Keratinocyte (primary cell): Measurements from ENCODE around the gene CD46. TPM values are rescaled to one million over a fixed set of nuclear protein-coding genes. Genes with fewer than 3 reads are reported as not detected.

Experiments used
- DNase-seq: peaks from one replicate; pipeline ENCODE4 v3.0.0-alpha.2; 2011; ENCODE audit warnings: low read depth, missing footprints, low spot score
- FAIRE-seq: peaks from 2 replicates; lab custom pipeline; 2011; peaks lifted over from hg19 to GRCh38; lab: Jason Lieb, UNC
- H2AFZ ChIP-seq: 2 replicates; pipeline ENCODE4 v1.6.0; 2012; ENCODE audit warnings: low read length, control low read depth, inconsistent platforms; ENCODE audit not compliant: control insufficient read depth
- H3K27ac ChIP-seq: 2 replicates; pipeline ENCODE4 v1.5.1; 2011; ENCODE audit warnings: low read length; ENCODE audit not compliant: control insufficient read depth, insufficient read depth
- H3K27me3 ChIP-seq: 3 replicates; pipeline ENCODE4 v1.6.0; 2011; ENCODE audit warnings: low read length; ENCODE audit not compliant: control insufficient read depth, insufficient read depth; ENCODE audit errors: extremely low read depth
- H3K36me3 ChIP-seq, 2 experiments: 2 replicates in 1 of 2; 3 replicates in 1 of 2; pipeline ENCODE4 v1.5.1; 2011; ENCODE audit warnings: low read length in 2 of 2, mild to moderate bottlenecking in 1 of 2; ENCODE audit not compliant: control insufficient read depth in 2 of 2, insufficient read depth in 2 of 2; ENCODE audit errors: extremely low read depth in 1 of 2
- H3K4me1 ChIP-seq: 3 replicates; pipeline ENCODE4 v1.5.1; 2011; ENCODE audit warnings: low read length; ENCODE audit not compliant: control insufficient read depth, insufficient read depth; ENCODE audit errors: extremely low read depth
- H3K4me2 ChIP-seq: 3 replicates; pipeline ENCODE4 v1.6.0; 2011; ENCODE audit warnings: low read depth, low read length; ENCODE audit not compliant: control insufficient read depth, insufficient read depth; ENCODE audit errors: extremely low read depth
- H3K4me3 ChIP-seq, 3 experiments: fragments of 200-600 bp in 1 of 3; sonication (generic) in 1 of 3; 2 replicates in 2 of 3; 3 replicates in 1 of 3; pipeline ENCODE4 v1.5.1; 2011 to 2016; ENCODE audit warnings: low read length in 3 of 3, mild to moderate bottlenecking in 3 of 3, control low read depth in 2 of 3, inconsistent platforms in 1 of 3, low read depth in 1 of 3, mixed read lengths in 1 of 3, mixed run types in 1 of 3, moderate library complexity in 1 of 3; ENCODE audit not compliant: control insufficient read depth in 2 of 3, insufficient read depth in 2 of 3; ENCODE audit errors: extremely low read depth in 1 of 3
- H3K79me2 ChIP-seq: 2 replicates; pipeline ENCODE4 v1.6.0; 2012; ENCODE audit warnings: low read length; ENCODE audit not compliant: control insufficient read depth, insufficient read depth
- H3K9ac ChIP-seq: 3 replicates; pipeline ENCODE4 v1.6.0; 2011; ENCODE audit warnings: low read length; ENCODE audit not compliant: control insufficient read depth, insufficient read depth; ENCODE audit errors: extremely low read depth
- H3K9me1 ChIP-seq: 3 replicates; pipeline ENCODE4 v1.6.0; 2011; ENCODE audit warnings: low read length; ENCODE audit not compliant: control insufficient read depth, insufficient read depth; ENCODE audit errors: extremely low read depth
- H3K9me3 ChIP-seq: 2 replicates; pipeline ENCODE4 v1.5.1; 2012; ENCODE audit warnings: low read depth, low read length; ENCODE audit not compliant: control insufficient read depth
- H4K20me1 ChIP-seq: 3 replicates; pipeline ENCODE4 v1.6.0; 2011; ENCODE audit warnings: low read length; ENCODE audit not compliant: control insufficient read depth, insufficient read depth; ENCODE audit errors: extremely low read depth
- EZH2 ChIP-seq: IDR thresholded peaks from one replicate; pipeline ENCODE4 v1.6.1; 2012; ENCODE audit warnings: inconsistent platforms, mild to moderate bottlenecking, low read length, moderate library complexity
- dilution Hi-C: fragments of 300-500 bp; cut with MboI; formaldehyde crosslinking; loops from one replicate; pipeline ENCODE4 v1.7.0; 2020; ENCODE audit warnings: low sequenced_read_pairs; ENCODE audit not compliant: extremely low pct_ligation_motif_present
- polyA plus RNA-seq, 5 experiments: library from polyadenylated mRNA; depleted of rRNA in 3 of 5; stranded (reverse) in 3 of 5; stranded (forward) in 1 of 5; unstranded in 1 of 5; fragments of >200 nt; gene quantifications; 1 replicate in 1 of 5; 2 replicates in 3 of 5; 3 replicates in 1 of 5; pipeline versions ENCODE4 v1.2.1 to v1.2.3, GENCODE V29; 2011 to 2012; ENCODE audit warnings: missing spikeins in 2 of 5, low read depth in 1 of 5, low replicate concordance in 1 of 5
- TF ChIP-seq, protein P1 (sequence below), 3 experiments: IDR thresholded peaks in 1 of 3; conservative IDR thresholded peaks in 1 of 3; optimal IDR thresholded peaks in 1 of 3; 2 replicates in 2 of 3; 3 replicates in 1 of 3; pipeline versions ENCODE3 to v1.5.1; 2011; ENCODE audit warnings: low read length in 3 of 3, mild to moderate bottlenecking in 3 of 3, moderate library complexity in 2 of 3, control low read depth in 1 of 3, inconsistent platforms in 1 of 3; ENCODE audit not compliant: insufficient read depth in 2 of 3; ENCODE audit errors: extremely low read depth in 1 of 3

CD46 gene
- polyA plus RNA-seq, 1 donor (not counting 4 experiments of a cell fraction or from before 2014, with no cell fraction given): 298 TPM

DNA sequence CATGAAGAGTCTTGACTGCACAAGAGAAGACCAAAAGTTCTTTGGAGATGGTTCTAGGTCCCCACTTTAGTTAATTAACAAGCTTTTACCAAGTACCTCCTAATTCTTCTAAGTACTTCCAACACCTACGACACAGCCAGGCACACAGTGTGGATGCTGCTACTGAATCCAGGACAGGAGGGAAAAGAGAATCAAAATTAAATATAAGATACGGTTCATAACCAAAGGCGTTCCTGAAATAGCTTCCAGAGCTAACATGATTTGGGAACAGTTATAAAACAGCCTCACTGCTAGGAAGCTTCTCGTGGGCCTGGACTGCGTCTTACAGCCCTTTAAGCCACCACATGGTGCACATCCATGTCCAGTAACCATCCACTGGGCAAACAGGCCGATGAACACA is 84.1 kb downstream of the CD46 start:
- dilution Hi-C loops: no loop called here

DNA sequence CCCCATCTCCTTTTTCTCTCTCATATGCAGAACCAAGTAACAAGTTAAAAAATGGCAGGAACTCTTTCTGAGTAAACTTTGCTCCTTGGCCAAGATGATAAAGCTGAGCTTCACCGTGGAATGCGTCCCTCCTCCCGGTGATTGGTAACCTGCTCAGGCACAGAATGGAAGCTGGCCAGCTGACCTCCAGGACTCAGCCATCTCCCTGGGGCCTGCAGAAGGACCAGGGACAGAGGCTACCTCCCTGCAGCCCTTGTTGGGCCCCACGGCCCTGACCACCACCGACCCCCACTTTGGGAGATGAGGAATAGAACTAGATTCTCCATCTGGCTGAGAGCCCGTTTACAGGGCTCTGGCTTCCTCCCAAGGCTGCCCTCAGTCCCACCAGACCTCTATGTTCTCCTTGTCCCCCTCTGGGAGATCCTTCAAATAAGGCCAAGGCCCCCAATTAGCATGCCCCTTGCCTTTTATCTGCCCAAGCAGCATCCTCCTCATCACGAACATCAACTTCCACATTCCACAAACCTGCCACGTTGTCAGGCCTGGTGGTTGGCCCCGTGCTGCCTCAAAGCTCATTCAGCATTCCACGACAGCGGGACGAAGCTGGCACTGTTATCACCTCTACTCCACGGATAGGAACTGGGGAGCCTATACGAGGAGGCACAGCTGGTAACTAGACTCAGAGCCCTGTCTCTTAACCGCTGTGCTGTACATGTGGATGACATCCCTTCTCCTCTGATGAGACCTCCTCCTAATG is 84.9 kb downstream of the CD46 start:
- Histone ChIP-seq H3K9me3 (no peaks in the 10 kb centered on the region), H3K9me1 (no peaks in the 10 kb centered on the region), H3K4me2 (no peak overlapping the region), H3K4me1 (peaks cover 40% of the 10 kb centered on the region), H3K27ac (no peak overlapping the region), H3K27me3 (no peaks in the 10 kb centered on the region), H3K9ac (no peak overlapping the region), H4K20me1 (no peaks in the 10 kb centered on the region), H3K36me3 (peaks cover 14 to 26% of the 10 kb centered on the region in 2 experiments), H3K4me3 (no peak overlapping the region), H2AFZ (no peak overlapping the region), H3K79me2 (peaks cover 85% of the 10 kb centered on the region)
- TF ChIP-seq, protein P1, sequence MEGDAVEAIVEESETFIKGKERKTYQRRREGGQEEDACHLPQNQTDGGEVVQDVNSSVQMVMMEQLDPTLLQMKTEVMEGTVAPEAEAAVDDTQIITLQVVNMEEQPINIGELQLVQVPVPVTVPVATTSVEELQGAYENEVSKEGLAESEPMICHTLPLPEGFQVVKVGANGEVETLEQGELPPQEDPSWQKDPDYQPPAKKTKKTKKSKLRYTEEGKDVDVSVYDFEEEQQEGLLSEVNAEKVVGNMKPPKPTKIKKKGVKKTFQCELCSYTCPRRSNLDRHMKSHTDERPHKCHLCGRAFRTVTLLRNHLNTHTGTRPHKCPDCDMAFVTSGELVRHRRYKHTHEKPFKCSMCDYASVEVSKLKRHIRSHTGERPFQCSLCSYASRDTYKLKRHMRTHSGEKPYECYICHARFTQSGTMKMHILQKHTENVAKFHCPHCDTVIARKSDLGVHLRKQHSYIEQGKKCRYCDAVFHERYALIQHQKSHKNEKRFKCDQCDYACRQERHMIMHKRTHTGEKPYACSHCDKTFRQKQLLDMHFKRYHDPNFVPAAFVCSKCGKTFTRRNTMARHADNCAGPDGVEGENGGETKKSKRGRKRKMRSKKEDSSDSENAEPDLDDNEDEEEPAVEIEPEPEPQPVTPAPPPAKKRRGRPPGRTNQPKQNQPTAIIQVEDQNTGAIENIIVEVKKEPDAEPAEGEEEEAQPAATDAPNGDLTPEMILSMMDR (optimal IDR thresholded peaks at IDR 0.05 in 1 of 3, IDR thresholded peaks at IDR 0.05 in 1 of 3, conservative IDR thresholded peaks at IDR 0.05 in 1 of 3; ENCODE audit: extremely low read depth in 1 of 3, insufficient read depth in 2 of 3, low read length in 3 of 3): no peak
- TF ChIP-seq EZH2: no peak
- dilution Hi-C loops: no loop called here
- no peak for DNase-seq
- FAIRE-seq: no peak

More for the DNA sequence above, 84.1 kb downstream of the CD46 start:
- Histone ChIP-seq H3K4me1 (peaks cover 46% of the 10 kb centered on the region), H3K9me3 (no peaks in the 10 kb centered on the region), H4K20me1 (no peaks in the 10 kb centered on the region), H2AFZ (no peak overlapping the region), H3K27me3 (no peaks in the 10 kb centered on the region), H3K9me1 (no peaks in the 10 kb centered on the region), H3K9ac (no peak overlapping the region), H3K4me3 (no peak overlapping the region), H3K4me2 (no peak overlapping the region), H3K79me2 (peaks cover 88% of the 10 kb centered on the region), H3K36me3 (peaks cover 13 to 26% of the 10 kb centered on the region in 2 experiments), H3K27ac (no peak overlapping the region)
- TF ChIP-seq, protein P1 (optimal IDR thresholded peaks at IDR 0.05 in 1 of 3, IDR thresholded peaks at IDR 0.05 in 1 of 3, conservative IDR thresholded peaks at IDR 0.05 in 1 of 3; ENCODE audit: extremely low read depth in 1 of 3, insufficient read depth in 2 of 3, low read length in 3 of 3): no peak
- no peak for TF ChIP-seq EZH2
- FAIRE-seq (no peak), DNase-seq (no peak)
